H7 (cell line): ENCODE measurements around the gene FAM228A. TPM values are rescaled to one million over a fixed set of nuclear protein-coding genes. Genes with fewer than 3 reads are reported as not detected.
"Not testable (repeated sequence)": the region's sequence is repeated elsewhere in the genome, so short reads cannot be mapped to it uniquely, and the experiment has no call there.

Experiments used
- DNase-seq: peaks from one replicate; pipeline ENCODE4 v3.0.0; 2012
- H3K27me3 ChIP-seq: 2 replicates; pipeline ENCODE4 v1.6.0; 2011; ENCODE audit warnings: mild to moderate bottlenecking, low read length; ENCODE audit not compliant: control insufficient read depth, insufficient read depth
- H3K36me3 ChIP-seq: replicated peaks from 2 replicates; pipeline ENCODE4 v1.5.1; 2011; ENCODE audit warnings: low read length; ENCODE audit not compliant: control insufficient read depth, insufficient read depth
- H3K4me3 ChIP-seq: 2 replicates; pipeline ENCODE4 v1.5.1; 2011; ENCODE audit warnings: low read depth, mild to moderate bottlenecking, control low read depth, low read length, moderate library complexity; ENCODE audit not compliant: insufficient read depth
- total RNA-seq: library from RNA; depleted of rRNA; stranded (reverse); fragments of >200 nt; shearing (Covaris generic); gene quantifications from 2 replicates; pipeline ENCODE4 v1.2.3, GENCODE V29; 2014; rRNA removed

FAM228A gene
- 0.14 and 0.18 TPM in 2 replicates for total RNA-seq

DNA sequence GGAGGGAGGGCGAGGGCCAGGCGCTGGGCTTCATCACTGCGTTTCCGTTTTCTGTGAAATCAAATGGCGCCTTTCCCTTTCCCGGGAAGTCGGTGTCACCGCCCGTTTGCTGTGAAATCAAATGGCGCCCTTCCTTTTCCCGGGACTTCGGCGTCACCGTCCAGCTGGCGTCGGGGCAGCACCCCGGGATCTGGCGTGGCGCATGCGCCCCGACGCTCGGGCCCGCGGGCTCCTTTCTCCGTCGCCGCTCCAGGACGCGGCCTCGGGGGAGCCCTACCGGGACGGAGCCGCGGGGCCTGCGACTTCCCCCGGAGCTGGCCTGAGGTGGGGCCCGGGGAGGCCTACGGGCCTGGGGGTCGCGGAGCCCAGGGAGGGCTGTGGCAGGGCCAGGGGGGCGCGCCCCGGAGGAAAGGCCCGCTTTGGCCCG, at the start of gene FAM228A:
Gene FAM228A, plus strand, starts transcription at position 203 of the 427 bp plus-strand sequence. CDS start 428 bp downstream, outside the sequence.
- Histone ChIP-seq H3K36me3 (no peaks in the 10 kb centered on the region), H3K27me3 (no peaks in the 10 kb centered on the region), H3K4me3 (no peak within 1 kb of the TSS)
- peak; percentile 63 for DNase-seq

DNA sequence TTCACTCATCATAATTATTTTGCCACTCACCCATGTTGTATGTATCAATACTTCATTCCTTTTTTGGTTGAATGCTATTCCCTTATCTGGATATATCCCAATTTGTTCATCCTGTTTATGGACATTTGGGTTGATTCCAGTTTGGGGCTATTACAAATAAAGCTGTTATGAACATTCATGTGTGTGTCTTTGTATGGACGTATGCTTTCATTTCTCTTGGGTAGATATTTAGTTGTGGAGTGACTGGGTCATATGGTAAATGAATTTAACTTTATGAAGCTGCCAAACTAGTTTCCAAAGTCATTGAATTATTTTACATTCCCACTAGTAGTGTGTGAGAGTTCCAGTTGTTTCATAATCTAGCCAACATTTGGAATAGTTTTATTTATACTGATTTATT, 48.9 kb upstream of the FAM228A start:
- H3K27me3 ChIP-seq: peaks cover 9% of the 10 kb centered on the region
- no peak for DNase-seq
- H3K4me3 ChIP-seq: no peak overlapping the region
- H3K36me3 ChIP-seq: no peaks in the 10 kb centered on the region

DNA sequence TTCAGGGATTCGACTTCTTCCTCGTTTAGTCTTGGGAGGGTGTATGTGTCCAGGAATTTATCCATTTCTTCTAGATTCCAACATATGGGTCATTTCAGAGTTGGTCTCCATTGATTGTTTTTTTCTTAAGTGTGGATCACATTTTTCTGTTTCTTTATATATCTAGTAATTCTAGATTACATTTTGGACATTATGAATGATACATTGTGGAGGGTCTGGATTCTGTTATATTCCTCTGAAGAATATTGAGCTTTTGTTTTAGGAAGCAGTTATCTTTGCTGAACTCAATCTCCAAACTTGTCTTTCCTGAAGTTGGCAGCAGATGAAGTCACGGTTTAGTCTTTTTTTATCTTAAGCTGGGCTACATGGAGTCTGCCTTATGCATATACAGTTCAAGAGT, 42.3 kb upstream of the FAM228A start:
- H3K4me3 ChIP-seq: no peak overlapping the region
- DNase-seq: no peak
- H3K27me3 ChIP-seq: no peaks in the 10 kb centered on the region
- no peaks in the 10 kb centered on the region for H3K36me3 ChIP-seq

DNA sequence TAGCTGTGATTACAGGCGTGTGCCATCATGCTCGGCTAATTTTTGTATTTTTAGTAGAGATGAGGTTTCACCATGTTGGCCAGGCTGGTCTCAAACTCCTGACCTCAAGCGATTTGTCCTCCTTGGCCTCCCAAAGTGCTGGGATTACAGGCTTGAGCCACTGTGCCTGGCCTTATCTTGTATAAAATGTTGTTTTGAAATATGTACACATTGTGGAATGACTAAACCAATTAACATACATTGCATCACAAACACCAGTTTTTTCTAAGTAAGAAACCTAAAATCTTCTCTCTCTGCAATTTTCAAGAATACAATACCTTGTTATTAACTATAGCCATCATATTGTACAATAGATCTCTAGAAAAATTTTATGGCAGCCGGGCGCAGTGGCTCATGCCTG, 34.5 kb upstream of the FAM228A start:
- not testable (repeated sequence) for DNase-seq, H3K27me3 ChIP-seq, H3K4me3 ChIP-seq, H3K36me3 ChIP-seq

DNA sequence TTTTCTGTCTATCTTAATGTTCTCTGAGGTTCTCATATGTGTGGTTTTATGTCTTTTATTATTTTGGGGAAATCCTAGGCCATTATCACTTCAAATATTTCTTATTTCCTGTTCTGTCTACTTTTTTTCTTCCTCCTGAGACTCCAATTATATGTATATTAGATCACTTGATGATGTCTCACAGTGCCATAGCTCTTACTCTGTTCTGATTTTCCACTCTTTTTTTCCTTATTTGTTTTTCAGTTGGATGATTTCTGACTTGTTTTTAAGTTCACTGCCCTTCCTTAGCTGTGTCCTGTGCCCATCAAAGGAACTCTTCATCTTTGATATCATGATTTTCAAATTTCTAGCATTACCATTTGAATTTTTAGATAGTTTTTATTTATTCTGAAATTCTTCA, 27.5 kb upstream of the FAM228A start:
- H3K4me3 ChIP-seq: no peak overlapping the region
- H3K36me3 ChIP-seq: no peaks in the 10 kb centered on the region
- DNase-seq: no peak
- H3K27me3 ChIP-seq: no peaks in the 10 kb centered on the region

DNA sequence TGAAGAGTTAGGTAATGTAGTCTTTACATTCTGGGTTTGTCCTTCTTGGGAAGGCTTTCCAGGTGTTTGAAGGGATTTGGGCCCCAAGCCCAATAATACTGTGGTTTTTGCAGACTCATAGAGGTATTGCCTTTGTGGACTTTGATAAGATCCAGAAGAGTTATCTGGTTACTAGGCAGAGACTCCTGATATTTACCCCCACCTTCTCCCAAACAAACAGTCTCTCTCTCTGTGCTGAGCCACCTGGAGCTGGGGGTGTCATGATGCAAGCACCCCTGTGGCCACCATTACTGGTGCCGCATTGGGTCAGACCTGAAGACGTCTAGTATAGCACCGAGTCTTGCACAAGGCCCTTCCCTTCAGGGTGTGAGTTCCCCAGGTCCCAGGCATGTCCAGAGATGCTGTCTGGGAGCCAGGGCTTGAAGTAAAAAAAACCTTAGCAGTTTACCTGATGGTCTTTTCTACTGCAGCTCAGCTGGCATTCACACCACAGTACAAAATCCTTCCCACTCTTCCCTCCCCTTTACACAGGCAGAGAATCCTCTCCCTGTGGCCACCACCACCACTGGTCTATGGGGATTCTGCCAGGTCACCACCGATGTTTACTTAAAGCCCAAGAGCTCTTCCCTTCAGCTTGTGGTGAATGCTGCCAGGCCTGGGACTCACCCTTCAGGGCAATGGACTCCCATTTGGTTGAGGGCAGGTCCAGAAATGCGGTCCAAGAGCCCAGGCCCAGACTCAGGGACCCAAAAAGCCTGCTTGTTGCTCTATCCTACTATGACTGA, 22.2 kb upstream of the FAM228A start:
- no peak overlapping the region for H3K4me3 ChIP-seq
- H3K36me3 ChIP-seq: no peaks in the 10 kb centered on the region
- no peaks in the 10 kb centered on the region for H3K27me3 ChIP-seq
- DNase-seq: no peak

DNA sequence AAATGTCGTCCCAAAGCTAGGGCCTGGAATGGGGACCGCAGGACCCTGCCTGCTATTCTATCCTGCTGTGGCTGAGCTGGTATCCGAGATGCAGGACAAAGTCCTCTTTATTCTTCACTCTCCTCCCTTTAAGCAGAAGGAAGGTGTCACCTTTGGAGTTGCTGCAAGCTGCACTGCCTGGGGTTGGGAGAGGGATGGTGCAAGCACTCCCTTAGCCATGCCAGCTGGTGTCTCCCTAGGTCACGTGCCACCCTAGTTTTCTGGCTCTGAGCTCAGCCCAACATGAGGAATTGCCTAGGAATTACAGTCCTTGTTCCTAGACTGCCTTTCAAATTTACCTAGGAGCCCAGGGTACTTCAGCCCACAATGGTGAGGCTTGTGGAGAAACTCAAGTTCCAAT, 21.4 kb upstream of the FAM228A start:
- no peaks in the 10 kb centered on the region for H3K36me3 ChIP-seq
- H3K27me3 ChIP-seq: no peaks in the 10 kb centered on the region
- no peak overlapping the region for H3K4me3 ChIP-seq
- DNase-seq: no peak

DNA sequence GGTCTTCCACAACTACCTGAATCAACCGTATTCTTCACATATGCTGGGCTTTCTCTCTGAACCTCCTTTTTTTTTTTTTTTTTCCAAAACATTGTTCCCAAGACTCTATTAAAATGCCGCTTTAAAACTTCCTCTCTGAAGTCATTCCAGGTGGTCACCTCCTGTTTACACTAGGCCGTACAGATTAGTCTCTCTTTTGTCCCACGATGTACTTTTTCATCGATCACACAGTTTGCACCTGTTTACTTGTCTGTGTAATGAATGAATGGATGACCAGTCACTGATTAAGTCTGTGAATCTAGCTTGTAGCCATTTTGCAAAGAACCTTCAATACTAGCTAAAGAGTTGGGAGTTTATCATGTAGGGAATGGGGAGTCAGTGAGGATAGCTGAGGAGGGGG, 16.7 kb upstream of the FAM228A start:
- DNase-seq: no peak
- Histone ChIP-seq H3K36me3 (no peaks in the 10 kb centered on the region), H3K4me3 (no peak overlapping the region), H3K27me3 (no peaks in the 10 kb centered on the region)

DNA sequence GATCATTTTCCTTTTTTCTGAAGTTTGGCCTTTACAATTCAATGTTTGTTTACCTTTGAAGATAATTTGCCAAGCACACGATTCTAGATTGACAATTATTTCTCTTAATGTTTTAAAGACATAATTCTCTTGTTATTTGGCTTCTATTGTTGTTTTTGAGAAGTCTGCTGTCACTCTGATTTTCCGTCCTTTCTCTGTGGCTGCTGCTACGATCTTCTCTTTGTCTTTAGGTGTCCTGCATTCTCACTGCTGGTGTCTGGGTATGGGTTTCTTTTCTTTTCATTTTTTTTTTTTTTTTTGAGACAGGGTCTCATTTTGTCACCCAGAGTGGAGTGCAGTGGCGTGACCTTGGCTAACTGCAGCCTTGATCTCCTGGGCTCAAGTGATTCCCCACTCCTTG, 15.1 kb upstream of the FAM228A start:
- Histone ChIP-seq H3K4me3 (no peak overlapping the region), H3K27me3 (no peaks in the 10 kb centered on the region), H3K36me3 (no peaks in the 10 kb centered on the region)
- DNase-seq: no peak

DNA sequence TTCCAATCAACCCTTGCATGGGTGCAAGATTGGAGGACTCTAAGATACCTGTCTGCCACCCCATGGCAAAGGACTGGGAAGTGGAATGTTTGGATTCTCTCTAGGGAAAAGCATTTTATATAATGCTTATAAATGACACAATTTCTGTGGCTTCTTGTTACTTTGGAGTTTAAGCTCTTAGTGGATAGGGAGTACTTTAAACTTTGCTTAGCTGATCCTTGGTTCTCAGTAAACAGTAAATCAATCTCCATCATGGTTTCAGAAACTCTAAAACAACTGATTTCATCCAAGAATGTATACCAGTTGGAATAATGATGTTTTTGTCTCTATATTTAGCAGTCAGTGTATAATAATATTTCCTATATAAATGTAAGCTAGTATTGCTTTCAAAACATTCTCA, 14.1 kb upstream of the FAM228A start:
- DNase-seq: no peak
- Histone ChIP-seq H3K4me3 (no peak overlapping the region), H3K36me3 (no peaks in the 10 kb centered on the region), H3K27me3 (no peaks in the 10 kb centered on the region)

DNA sequence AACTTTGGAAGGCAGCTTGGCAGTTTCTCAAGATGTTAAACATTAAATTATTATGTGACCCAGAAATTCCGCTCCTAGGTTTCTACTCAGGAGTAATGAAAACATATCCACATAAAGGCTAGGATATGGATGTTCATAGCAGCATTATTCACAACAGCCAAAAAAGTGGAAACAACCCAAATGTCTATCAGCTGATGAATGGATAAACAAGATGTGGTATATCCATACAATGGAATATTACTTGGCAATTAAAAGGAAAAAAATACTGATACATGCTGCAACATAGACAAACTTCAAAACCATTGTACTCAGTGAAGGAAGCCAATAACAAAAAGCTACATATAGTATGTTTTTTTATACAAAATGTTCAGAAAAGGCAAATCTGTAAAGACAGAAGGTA, 12.4 kb upstream of the FAM228A start:
- DNase-seq: no peak
- Histone ChIP-seq H3K36me3 (no peaks in the 10 kb centered on the region), H3K27me3 (no peaks in the 10 kb centered on the region), H3K4me3 (no peak overlapping the region)

DNA sequence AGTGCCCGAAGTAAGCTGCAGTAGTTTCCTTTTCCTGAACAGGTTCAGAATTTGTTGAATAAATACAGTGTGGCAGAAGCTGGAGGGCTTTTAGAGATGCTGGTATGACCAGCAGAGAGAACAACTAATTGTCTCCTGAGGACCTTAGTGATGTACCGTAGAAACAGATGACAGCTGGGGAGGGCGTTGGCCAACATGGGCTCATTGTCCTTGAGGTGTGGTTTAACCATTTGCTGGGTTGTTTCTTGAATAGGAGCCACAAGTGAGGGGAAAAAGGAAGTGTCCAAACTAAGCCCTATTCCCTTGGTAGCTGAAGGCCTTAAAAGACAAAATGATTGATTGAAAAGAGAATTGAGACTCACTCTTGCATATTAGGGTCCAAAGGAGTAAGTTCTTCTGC, 11.7 kb upstream of the FAM228A start:
- H3K36me3 ChIP-seq: no peaks in the 10 kb centered on the region

DNA sequence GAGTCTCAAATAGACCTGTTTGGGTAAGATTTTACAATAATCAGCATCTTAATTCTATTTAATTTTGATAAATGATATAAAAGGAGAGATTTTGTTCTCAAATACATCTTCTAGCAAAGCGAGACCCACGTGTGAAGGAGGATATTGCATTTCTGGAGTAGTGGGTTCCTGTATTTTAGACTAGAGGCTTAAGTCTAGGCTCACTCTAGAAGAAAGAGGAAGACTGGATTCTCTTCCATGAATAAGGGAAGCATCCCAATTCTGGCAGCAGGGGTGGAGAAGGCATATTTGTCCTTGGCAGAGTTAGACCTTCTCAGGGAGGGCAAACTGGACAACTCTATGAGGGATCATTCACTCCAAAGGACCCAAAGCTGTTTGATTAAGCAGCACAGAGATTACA, 11.3 kb upstream of the FAM228A start:
- H3K36me3 ChIP-seq: no peaks in the 10 kb centered on the region
- no peak for DNase-seq
- no peaks in the 10 kb centered on the region for H3K27me3 ChIP-seq
- no peak overlapping the region for H3K4me3 ChIP-seq

More for the DNA sequence above, 11.7 kb upstream of the FAM228A start:
- H3K27me3 ChIP-seq: no peaks in the 10 kb centered on the region
- no peak for DNase-seq
- H3K4me3 ChIP-seq: no peak overlapping the region

DNA sequence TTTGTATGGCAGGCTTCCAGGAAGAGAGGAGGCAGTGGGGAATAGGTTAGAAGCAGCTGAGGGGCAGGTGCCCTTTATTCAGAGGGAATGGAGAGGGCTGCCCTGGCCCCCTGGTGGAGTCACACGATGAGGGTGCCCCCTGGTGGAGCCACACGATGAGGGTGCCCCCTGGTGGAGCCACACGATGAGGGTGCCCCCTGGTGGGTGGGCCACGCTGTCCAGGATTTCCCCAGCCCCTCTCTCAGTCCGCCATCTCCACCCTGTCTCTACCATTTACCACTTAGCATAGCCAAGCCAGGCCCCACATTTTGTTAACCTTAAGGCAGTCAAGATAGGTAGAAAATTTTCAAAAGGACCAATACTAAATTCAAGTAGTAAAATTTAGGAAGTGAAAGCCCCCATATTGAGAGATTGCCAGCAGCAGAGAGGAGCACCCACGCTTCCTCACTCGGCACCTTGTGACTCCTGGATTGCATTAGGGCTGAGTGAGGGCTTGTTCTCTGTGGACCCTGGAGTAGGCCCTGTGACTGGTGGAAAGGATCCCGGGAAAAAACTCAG, 10.4 kb upstream of the FAM228A start:
- Histone ChIP-seq H3K27me3 (no peaks in the 10 kb centered on the region), H3K36me3 (no peaks in the 10 kb centered on the region), H3K4me3 (no peak overlapping the region)
- peak; percentile 79 for DNase-seq

DNA sequence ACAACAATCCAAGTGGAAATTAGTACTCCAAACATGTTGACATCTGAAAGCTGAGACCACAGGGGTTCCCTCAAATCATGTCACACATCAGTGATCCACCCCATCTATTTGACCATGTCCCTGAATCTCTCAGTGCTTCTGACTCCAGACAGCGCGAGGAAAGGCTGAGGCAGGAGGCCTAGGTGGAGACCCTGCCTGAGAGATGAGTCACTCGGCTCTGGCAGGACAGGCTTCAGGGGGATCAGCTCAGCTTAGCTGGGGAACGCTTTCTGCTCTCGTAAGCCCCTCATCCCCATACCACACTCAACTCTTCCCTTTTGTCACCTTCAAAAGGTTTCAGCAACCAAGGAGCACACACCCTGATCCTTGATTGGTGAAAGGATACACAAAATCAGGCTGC, 5.8 kb upstream of the FAM228A start:
- no peak overlapping the region for H3K4me3 ChIP-seq
- DNase-seq: no peak
- no peaks in the 10 kb centered on the region for H3K27me3 ChIP-seq
- H3K36me3 ChIP-seq: no peaks in the 10 kb centered on the region
